Fibroblast of the conjunctiva (primary cell): ENCODE data around the gene LZTS2.

Source experiments
- DNase-seq: peaks from one replicate; pipeline ENCODE4 v3.0.0-alpha.2; 2010; ENCODE audit warnings: low read depth

Gene LZTS2

DNA sequence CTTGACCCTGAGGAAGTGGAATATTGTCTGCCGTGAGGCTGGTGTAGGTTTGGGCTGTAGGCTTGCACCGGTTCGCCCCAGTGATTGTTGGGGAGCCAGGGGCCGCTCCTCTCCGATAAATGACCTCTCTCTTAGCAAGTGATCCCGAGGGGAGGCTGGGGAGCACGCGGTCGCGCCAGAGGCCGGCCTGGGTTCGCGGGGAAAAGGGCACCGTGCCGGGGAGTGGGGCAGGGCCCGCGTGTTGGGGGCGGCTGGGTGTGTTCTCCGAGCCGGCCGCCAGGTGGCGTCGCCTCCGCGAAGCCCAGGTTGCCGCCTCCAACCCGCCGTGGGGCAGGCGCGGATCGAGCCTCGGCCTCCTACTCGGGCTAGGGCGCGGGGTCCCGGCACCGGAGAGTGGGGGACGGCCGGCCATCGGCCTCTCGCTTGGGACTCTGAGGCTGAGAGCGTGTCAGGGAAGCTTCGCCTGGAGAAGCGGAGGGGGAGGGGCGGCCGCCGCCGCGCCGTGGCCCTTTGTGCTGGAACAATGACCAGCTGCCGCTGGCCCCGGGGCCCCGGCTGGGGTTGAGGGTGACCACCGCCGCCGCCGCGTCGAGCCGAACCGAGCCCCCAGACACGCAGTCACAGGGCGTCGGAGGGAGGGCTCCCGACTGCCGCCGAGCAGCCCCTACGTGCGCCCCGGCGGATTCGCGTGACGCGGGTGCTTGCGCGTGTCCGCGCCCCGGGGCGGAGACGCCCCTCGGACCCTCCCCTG is 442 bp upstream of the LZTS2 start:
- no peak for DNase-seq

GRCh38 chr10:101000127-101000914 is 713 bp downstream of the LZTS2 start:
- DNase-seq, result no peak

DNA sequence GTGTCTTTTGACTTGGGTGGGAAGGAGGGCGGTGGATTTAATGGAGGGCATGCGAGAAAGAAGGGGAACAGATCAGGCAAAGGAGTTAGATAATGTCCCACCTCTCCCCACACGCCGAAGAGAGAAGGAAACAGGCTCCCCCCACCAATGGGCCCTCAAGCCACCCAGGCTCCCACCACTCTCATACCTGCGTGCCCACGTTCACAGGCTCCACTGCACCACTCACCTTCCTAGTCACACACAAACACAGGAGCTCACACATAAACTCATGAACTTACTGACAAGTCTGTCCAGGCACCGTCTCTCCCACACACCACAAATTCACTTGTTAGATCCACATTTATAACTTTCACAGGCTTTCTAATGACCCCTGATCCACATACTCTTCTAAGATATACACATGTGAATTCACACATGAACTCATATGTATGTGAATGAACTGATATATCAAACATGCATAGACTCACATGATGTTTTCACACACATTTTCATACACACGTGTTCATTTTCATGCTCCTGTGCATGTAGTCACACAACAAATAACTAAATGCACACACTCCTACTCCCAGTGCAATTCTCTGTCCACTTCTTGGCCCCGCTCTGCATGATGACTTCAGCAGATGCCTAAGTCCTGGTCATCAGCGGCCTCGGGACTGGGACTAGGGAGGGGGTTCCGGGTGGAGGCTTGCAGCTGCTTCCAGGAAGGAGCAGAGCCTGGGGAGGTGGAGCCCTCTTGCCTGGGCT is 1.5 kb downstream of the LZTS2 start:
- peak; percentile 77 for DNase-seq

GRCh38 chr10:101001659-101002035 is 2.0 kb downstream of the LZTS2 start:
- no peak for DNase-seq

DNA sequence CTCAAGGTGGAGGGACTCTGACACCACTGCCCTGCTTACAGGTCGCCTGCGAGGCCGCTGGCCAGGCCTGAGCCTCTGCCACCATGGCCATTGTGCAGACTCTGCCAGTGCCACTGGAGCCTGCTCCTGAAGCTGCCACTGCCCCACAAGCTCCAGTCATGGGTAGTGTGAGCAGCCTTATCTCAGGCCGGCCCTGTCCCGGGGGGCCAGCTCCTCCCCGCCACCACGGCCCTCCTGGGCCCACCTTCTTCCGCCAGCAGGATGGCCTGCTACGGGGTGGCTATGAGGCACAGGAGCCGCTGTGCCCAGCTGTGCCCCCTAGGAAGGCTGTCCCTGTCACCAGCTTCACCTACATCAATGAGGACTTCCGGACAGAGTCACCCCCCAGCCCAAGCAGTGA is 2.8 kb downstream of the LZTS2 start:
- no peak for DNase-seq

- no peak for DNase-seq
These were observed 4.1 kb downstream of the LZTS2 start for GRCh38 chr10:101003639-101004206.

DNA sequence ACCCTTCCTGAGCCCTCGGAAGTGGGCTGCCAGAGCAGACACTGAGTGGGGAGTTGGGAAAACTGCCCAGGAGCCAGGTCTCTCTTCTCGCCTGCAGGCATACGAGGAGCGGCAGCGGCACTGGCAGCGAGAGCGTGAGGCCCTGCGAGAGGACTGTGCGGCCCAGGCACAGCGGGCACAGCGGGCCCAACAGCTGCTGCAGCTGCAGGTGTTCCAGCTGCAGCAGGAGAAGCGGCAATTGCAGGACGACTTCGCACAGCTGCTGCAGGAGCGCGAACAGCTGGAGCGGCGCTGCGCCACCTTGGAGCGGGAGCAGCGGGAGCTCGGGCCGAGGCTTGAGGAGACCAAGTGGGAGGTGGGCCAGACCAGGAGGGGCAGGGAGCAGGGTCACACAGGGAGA is 5.8 kb downstream of the LZTS2 start:
- no peak for DNase-seq

- DNase-seq, result no peak
These were observed 6.4 kb downstream of the LZTS2 start for GRCh38 chr10:101005869-101006567.

DNA sequence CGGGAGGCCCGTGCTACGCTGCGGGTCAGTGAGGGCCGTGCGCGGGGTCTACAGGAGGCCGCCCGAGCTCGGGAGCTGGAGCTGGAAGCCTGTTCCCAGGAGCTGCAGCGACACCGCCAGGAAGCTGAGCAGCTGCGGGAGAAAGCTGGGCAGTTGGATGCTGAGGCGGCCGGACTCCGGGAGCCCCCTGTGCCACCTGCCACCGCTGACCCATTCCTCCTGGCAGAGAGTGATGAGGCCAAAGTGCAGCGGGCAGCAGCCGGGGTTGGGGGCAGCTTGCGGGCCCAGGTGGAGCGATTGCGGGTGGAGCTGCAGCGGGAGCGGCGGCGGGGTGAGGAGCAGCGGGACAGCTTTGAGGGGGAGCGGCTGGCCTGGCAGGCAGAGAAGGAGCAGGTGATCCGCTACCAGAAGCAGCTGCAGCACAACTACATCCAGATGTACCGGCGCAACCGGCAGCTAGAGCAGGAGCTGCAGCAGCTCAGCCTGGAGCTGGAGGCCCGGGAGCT is 7.0 kb downstream of the LZTS2 start:
- DNase-seq, result no peak

GRCh38 chr10:101007099-101007711 is 7.6 kb downstream of the LZTS2 start:
- DNase-seq, result no peak

- DNase-seq, result no peak
These were observed 8.6 kb downstream of the LZTS2 start for GRCh38 chr10:101007915-101008822.

- no peak for DNase-seq
These were observed 9.3 kb downstream of the LZTS2 start for GRCh38 chr10:101008823-101009423.

DNA sequence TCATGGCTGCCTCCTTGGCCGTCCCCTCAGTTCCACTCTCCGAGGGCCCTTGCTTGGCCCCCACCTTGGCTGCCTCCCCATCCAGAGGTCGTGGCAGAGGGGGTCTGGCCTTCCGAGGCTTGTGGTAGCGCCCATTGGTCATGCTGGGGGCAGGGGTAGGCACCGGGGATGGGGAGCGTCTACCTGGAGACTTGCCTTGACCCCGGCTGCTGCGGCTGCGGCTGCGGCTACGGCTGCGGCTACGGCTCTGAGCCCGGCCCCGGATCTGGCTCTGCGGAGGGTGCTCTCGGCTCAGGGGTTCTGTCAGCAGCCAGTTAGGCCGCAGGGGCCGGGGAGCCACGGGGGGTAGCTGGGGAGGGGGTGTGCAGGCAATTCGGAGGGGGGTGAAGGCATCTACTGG is 10.7 kb downstream of the LZTS2 start:
- DNase-seq, result no peak

- DNase-seq, result no peak
These were observed 12.2 kb downstream of the LZTS2 start for GRCh38 chr10:101011517-101012423.

GRCh38 chr10:101012525-101013364 is 13.1 kb downstream of the LZTS2 start:
- peak; percentile 83 for DNase-seq

DNA sequence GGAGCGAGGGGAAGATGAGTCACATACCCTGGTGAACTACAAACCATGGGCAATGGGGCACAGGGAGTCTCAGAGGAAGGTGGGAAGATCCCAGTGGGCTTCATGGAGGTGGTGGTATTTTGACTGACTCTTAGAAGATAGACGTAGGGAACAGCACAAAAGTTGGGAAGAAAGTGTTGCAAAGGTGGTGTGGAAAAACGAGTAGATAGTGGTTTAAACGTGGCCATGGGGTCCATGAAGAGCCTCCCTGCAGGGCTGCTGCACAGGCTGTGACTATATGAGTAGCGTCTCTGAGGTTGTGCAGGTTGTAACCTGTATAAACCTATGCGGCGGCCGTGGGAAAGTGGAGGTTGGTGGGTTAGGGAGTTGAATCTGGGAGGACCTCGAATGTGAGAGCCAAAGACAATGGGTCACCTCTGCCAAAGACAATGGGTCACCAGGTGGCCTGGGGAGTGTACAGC is 13.8 kb downstream of the LZTS2 start:
- no peak for DNase-seq

DNA sequence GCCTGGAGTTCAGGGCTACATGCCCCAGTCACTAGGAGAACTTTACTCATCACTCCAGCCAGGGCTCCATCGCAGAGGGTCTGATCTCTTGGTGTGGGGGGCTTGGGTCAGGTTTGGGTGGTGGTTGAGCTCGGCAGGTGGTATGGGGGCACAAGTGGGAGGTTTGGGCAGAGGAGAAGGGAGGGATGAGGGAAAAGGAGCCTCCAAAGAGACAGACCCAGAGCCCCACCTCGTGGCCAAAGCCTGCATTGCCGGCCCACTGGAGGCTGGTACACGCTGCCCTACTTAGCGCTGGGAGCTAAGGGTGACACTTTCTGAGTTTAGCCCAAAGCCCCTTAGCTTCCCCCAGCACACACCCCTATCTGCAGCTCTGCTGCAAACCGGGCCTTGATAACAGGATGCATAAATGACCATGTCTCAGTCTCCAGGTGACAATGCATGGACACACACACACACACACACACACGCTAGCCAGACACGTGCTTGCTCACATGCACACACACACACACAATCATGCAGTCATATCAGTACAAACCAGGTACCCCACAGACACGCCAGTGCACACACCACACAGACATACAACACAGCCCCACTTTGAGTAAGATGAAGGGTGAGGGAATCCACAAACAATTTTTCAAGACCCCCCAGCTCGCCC is 14.7 kb downstream of the LZTS2 start:
- no peak for DNase-seq
